Measurements from ENCODE around the gene DUSP22. TPM values are rescaled to one million over a fixed set of nuclear protein-coding genes. Genes with fewer than 3 reads are reported as not detected.

The DUSP22 gene
- polyA plus RNA-seq, 1 donor: 24.2 TPM

DNA sequence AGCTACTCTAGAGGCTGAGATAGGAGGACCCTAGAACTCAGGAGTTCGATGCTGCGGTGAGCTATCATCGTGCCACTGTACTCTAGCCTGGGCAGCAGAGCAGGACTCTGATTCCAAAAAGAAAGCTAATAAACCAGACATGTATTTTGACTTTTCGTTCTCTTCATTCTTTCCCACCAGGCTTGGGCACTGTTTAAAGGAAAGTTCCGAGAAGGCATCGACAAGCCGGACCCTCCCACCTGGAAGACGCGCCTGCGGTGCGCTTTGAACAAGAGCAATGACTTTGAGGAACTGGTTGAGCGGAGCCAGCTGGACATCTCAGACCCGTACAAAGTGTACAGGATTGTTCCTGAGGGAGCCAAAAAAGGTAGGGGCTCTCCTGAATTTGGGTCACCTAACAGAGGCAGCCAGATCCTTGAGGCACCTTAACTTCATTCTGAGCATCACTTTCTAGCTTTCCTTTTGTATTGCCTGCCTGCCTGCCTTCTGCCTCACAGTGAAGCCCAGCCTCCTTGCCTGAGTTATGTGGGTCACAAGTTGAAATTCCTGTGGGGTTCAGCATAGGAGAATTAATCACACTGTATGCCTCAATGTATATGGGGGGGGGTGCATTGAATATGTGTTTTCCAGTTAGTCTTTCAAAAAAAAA lies 102.5 kb downstream of the DUSP22 start:
- DNase-seq (ENCODE audit: low read depth): no peak

DNA sequence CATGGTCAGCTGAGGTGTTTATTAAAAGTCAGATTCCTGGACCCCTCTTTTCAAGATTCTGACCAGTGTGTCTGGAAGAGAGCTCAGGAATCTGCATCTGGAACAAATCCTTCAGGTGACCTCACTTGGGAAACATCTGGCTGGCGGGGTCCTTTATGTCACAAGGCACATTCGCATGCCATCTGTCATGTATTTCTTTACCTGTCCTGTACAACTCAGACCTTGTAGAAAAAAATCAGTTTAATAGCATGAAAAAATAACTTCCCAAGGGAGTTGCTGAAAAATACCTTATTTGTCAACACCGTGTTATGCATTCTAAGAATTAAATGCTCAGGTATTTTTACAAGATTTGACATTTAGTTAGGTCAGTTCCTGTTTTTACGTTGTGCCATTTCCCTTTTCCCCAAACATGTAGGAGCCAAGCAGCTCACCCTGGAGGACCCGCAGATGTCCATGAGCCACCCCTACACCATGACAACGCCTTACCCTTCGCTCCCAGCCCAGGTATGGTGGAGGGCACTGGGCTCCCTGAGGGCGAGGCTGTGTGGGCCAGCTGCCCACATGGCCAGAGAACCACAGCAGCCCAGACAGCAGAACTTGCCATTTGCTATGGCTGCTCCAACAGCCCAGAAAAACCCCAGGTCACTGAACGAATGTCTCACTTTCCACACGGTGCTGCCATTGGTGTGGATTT lies 103.3 kb downstream of the DUSP22 start:
- DNase-seq (ENCODE audit: low read depth): no peak

DNA sequence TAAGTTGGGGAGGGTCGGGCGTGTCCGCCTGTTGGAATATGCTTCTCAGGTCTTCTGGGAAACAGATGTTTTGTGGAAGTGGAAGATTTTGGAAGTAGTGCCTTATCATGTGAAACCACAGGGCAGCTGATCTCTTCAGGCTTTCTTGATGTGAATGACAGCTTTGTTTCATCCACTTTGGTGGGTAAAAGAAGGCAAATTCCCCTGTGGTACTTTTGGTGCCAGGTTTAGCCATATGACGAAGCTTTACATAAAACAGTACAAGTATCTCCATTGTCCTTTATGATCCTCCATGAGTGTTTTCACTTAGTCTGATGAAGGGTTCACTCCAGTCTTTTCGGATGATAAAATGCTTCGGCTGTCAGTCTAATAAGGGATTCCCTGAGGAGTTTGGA lies 103.8 kb downstream of the DUSP22 start:
- no peak for DNase-seq (ENCODE audit: low read depth)

DNA sequence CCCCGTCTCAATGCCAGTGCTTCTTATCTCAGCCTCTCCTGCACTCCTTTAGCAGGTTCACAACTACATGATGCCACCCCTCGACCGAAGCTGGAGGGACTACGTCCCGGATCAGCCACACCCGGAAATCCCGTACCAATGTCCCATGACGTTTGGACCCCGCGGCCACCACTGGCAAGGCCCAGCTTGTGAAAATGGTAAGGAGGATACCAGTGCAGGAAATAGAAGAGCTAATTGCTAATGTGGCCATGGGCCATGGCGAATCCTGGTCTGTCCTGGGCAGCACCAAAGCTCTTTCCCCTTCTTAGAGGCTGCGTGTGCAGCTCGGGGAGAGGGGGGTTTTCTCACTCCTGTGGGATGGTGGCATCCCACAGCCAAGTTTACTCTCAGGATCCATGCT lies 104.8 kb downstream of the DUSP22 start:
- DNase-seq (ENCODE audit: low read depth): no peak

DNA sequence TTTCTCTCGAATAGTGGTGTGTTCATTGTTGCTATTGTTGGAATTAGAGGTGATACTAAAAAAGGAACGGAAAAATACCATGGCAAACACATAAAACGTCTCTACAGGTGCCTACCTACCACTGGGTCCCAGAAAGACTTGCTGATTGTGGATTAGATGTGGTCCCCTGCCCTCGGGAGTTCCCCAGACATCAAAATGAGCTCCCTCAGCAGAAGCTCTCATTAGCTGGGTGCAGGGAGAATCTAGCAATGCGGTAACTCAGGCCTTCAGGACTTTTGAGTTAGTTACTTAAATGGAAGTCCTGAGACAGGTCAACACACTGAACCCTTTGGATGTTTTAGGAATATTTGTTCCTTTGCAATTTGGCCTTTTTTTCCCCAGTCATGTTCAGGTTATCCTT lies 105.3 kb downstream of the DUSP22 start:
- DNase-seq (ENCODE audit: low read depth): no peak

DNA sequence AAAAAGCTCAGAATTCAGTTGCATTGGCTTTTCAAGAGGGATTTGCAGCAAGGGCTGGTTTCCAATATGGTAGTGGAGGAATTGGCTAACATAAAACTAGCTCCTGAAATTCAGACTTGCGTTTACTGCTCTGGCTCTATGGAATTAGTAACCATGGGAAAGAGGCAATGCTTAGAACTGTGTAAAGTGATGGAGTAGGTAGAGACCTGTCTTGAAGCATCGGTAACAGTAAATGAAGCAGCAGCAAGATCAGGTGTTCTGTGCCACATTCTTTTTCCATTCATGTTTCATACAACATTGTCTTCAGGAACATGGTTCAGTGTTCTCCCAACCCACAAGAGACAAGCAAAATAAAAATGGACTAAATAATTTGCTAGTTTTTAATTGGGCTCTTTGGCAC lies 105.8 kb downstream of the DUSP22 start:
- no peak for DNase-seq (ENCODE audit: low read depth)

DNA sequence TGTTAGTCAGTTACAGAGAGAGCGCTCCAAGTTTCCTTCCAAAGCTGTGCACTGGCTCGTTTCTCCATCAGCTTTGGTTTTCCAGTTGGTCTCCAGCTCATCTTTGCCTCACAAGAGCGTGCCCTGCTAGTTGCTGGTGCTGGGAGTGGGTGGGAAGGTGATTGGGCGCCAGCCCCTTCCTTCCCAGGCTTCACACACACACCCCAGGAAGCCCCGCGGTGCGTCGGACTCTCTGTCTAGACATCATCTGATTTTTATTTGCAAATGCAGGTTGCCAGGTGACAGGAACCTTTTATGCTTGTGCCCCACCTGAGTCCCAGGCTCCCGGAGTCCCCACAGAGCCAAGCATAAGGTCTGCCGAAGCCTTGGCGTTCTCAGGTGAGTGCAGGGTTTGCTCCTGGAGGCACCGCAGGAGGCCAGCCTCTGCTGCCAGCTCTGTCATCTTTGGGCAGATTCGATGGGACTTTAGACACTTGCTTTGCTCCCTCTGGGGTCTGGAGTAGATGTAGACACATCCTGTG lies 106.3 kb downstream of the DUSP22 start:
- no peak for DNase-seq (ENCODE audit: low read depth)

DNA sequence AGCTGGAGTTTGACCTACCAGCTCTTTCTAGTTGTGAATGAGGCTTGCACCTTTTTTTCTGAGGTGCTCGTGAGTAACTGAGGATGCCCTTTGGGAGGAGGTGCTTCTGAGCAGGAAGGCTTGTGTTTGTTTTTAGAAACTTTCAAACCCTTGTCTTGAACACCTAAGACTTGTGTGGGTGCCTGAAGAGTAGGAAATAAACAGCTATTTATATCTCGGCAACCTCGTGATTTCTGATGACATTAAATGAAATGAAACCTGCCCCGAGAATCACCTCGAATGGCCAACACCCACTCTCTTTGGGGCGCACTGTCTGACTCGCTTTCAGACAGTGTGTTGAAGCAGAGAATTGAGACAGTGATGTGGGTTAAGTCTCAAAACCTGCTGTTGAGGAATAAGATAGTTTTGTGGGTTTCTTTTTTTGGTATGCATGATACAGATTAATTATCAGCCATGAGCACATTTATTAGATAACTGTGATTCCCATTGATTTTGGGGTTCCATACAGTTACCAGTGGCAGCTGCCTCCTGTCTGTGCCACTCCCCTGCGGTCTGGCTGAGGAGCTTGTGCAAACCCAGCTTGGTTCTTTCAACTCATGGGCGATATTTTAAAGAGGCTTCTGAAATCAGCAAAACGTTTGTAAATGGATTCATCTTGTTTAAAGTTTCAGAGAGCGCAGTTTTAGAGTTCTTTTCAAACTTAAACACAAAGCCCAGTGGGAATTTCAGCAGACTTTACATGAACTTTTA lies 107.7 kb downstream of the DUSP22 start:
- DNase-seq (ENCODE audit: low read depth): no peak

DNA sequence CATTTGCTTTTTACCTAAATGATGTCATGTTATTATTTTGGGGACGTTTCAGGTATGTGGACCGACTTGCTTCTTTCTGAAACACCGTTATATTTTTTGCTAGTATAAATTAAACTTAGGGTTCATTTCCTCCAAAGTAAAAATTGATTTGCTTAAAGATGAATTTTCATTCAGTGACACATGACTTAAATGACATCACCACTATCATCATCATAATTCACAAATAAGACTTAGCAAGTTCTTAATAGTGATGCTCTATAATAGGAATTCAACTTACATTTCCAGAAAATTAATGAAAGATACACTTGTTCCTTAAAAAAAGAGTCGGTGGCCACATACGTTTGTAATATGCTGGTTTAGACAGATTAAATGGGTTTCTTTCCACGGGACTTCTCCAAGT lies 108.5 kb downstream of the DUSP22 start:
- no peak for DNase-seq (ENCODE audit: low read depth)

Other genes starting within 250 kb of the DUSP22 start
- gene IRF4, start 99.3 kb downstream of the DUSP22 start, polyA plus RNA-seq (ENCODE audit: insufficient read length): 0.65 TPM